Keratinocyte (primary cell): ENCODE measurements around the gene SLC25A12. TPM values are rescaled to one million over a fixed set of nuclear protein-coding genes. Genes with fewer than 3 reads are reported as not detected.

ENCODE experiments used
- DNase-seq: peaks from one replicate; pipeline ENCODE4 v3.0.0-alpha.2; 2011; ENCODE audit warnings: low read depth, missing footprints, low spot score
- FAIRE-seq: peaks from 2 replicates; lab custom pipeline; 2011; peaks lifted over from hg19 to GRCh38; lab: Jason Lieb, UNC
- H2AFZ ChIP-seq: 2 replicates; pipeline ENCODE4 v1.6.0; 2012; ENCODE audit warnings: low read length, control low read depth, inconsistent platforms; ENCODE audit not compliant: control insufficient read depth
- H3K27ac ChIP-seq: 2 replicates; pipeline ENCODE4 v1.5.1; 2011; ENCODE audit warnings: low read length; ENCODE audit not compliant: control insufficient read depth, insufficient read depth
- H3K27me3 ChIP-seq: 3 replicates; pipeline ENCODE4 v1.6.0; 2011; ENCODE audit warnings: low read length; ENCODE audit not compliant: control insufficient read depth, insufficient read depth; ENCODE audit errors: extremely low read depth
- H3K36me3 ChIP-seq, 2 experiments: 2 replicates in 1 of 2; 3 replicates in 1 of 2; pipeline ENCODE4 v1.5.1; 2011; ENCODE audit warnings: low read length in 2 of 2, mild to moderate bottlenecking in 1 of 2; ENCODE audit not compliant: control insufficient read depth in 2 of 2, insufficient read depth in 2 of 2; ENCODE audit errors: extremely low read depth in 1 of 2
- H3K4me1 ChIP-seq: 3 replicates; pipeline ENCODE4 v1.5.1; 2011; ENCODE audit warnings: low read length; ENCODE audit not compliant: control insufficient read depth, insufficient read depth; ENCODE audit errors: extremely low read depth
- H3K4me2 ChIP-seq: 3 replicates; pipeline ENCODE4 v1.6.0; 2011; ENCODE audit warnings: low read depth, low read length; ENCODE audit not compliant: control insufficient read depth, insufficient read depth; ENCODE audit errors: extremely low read depth
- H3K4me3 ChIP-seq, 3 experiments: fragments of 200-600 bp in 1 of 3; sonication (generic) in 1 of 3; 2 replicates in 2 of 3; 3 replicates in 1 of 3; pipeline ENCODE4 v1.5.1; 2011 to 2016; ENCODE audit warnings: low read length in 3 of 3, mild to moderate bottlenecking in 3 of 3, control low read depth in 2 of 3, inconsistent platforms in 1 of 3, low read depth in 1 of 3, mixed read lengths in 1 of 3, mixed run types in 1 of 3, moderate library complexity in 1 of 3; ENCODE audit not compliant: control insufficient read depth in 2 of 3, insufficient read depth in 2 of 3; ENCODE audit errors: extremely low read depth in 1 of 3
- H3K79me2 ChIP-seq: 2 replicates; pipeline ENCODE4 v1.6.0; 2012; ENCODE audit warnings: low read length; ENCODE audit not compliant: control insufficient read depth, insufficient read depth
- H3K9ac ChIP-seq: 3 replicates; pipeline ENCODE4 v1.6.0; 2011; ENCODE audit warnings: low read length; ENCODE audit not compliant: control insufficient read depth, insufficient read depth; ENCODE audit errors: extremely low read depth
- H3K9me1 ChIP-seq: 3 replicates; pipeline ENCODE4 v1.6.0; 2011; ENCODE audit warnings: low read length; ENCODE audit not compliant: control insufficient read depth, insufficient read depth; ENCODE audit errors: extremely low read depth
- H3K9me3 ChIP-seq: 2 replicates; pipeline ENCODE4 v1.5.1; 2012; ENCODE audit warnings: low read depth, low read length; ENCODE audit not compliant: control insufficient read depth
- H4K20me1 ChIP-seq: 3 replicates; pipeline ENCODE4 v1.6.0; 2011; ENCODE audit warnings: low read length; ENCODE audit not compliant: control insufficient read depth, insufficient read depth; ENCODE audit errors: extremely low read depth
- EZH2 ChIP-seq: IDR thresholded peaks from one replicate; pipeline ENCODE4 v1.6.1; 2012; ENCODE audit warnings: inconsistent platforms, mild to moderate bottlenecking, low read length, moderate library complexity
- dilution Hi-C: fragments of 300-500 bp; cut with MboI; formaldehyde crosslinking; loops from one replicate; pipeline ENCODE4 v1.7.0; 2020; ENCODE audit warnings: low sequenced_read_pairs; ENCODE audit not compliant: extremely low pct_ligation_motif_present
- polyA plus RNA-seq, 5 experiments: library from polyadenylated mRNA; depleted of rRNA in 3 of 5; stranded (reverse) in 3 of 5; stranded (forward) in 1 of 5; unstranded in 1 of 5; fragments of >200 nt; gene quantifications; 1 replicate in 1 of 5; 2 replicates in 3 of 5; 3 replicates in 1 of 5; pipeline versions ENCODE4 v1.2.1 to v1.2.3, GENCODE V29; 2011 to 2012; ENCODE audit warnings: missing spikeins in 2 of 5, low read depth in 1 of 5, low replicate concordance in 1 of 5
- TF ChIP-seq, protein P1 (sequence below), 3 experiments: IDR thresholded peaks in 1 of 3; conservative IDR thresholded peaks in 1 of 3; optimal IDR thresholded peaks in 1 of 3; 2 replicates in 2 of 3; 3 replicates in 1 of 3; pipeline versions ENCODE3 to v1.5.1; 2011; ENCODE audit warnings: low read length in 3 of 3, mild to moderate bottlenecking in 3 of 3, moderate library complexity in 2 of 3, control low read depth in 1 of 3, inconsistent platforms in 1 of 3; ENCODE audit not compliant: insufficient read depth in 2 of 3; ENCODE audit errors: extremely low read depth in 1 of 3

Gene SLC25A12
- polyA plus RNA-seq, 1 donor (not counting 4 experiments of a cell fraction or from before 2014, with no cell fraction given): 27.7 TPM

DNA sequence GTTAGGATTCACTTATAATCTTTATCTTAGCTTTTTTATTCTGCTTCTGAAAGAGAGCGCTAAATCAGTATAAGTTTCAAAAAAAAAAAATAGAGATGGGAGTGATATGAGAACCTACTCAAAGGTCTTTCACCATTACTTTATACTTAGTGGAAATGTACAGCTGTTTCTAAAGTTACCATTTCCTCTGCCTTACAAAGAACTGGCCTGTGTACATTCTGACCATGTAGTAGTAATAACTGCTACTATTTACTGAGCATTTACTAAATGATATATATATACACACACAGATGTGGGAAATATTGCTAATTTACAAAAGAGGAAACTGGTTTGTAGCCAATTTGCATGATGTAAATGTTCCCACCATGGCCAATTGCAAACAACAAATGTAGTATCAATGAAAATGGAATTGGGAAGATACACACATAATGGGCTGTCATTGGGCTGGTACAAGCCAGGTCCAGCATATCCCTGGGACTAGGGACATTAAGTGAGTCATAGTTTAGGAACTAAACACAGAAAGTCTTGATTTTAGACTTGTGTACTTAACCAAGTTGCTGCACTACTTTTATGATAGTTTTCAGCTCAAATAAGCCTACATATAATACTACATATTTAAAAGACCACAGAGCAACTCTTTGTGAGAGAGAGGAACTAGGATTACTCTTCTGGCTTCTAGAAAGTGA lies 139.6 kb downstream of the SLC25A12 start:
- Histone ChIP-seq H3K36me3 (peaks cover 8 to 15% of the 10 kb centered on the region in 2 experiments), H3K27ac (no peak overlapping the region)

DNA sequence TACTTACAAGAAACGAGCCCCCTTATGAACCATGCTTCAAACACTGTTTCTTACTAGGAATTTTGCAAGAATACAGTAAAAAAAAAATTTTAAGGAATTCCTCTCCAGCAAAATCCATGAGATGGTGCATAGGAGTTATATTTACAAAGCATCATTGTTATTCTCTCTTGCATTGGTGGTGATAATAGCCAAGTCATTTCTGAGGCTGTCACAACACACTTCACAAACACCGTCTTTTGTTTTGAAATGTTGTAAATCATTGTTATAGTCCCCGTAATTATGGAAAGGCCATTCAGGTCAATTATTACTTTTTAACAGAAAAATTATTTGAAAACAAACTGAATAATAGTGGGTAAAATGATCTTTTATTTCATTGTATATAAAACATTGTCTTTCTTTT lies 146.7 kb downstream of the SLC25A12 start:
- no peaks in the 10 kb centered on the region for H3K9me3 ChIP-seq
- no peaks in the 10 kb centered on the region for H3K27me3 ChIP-seq
- no peaks in the 10 kb centered on the region for H3K9me1 ChIP-seq
- H4K20me1 ChIP-seq: no peaks in the 10 kb centered on the region
- DNase-seq (no peak), FAIRE-seq (no peak)
- H3K27ac ChIP-seq: no peak overlapping the region
- H2AFZ ChIP-seq: no peak overlapping the region
- no peaks in the 10 kb centered on the region for H3K79me2 ChIP-seq
- no peak overlapping the region for H3K4me3 ChIP-seq
- no peak overlapping the region for H3K4me2 ChIP-seq
- TF ChIP-seq, protein P1, sequence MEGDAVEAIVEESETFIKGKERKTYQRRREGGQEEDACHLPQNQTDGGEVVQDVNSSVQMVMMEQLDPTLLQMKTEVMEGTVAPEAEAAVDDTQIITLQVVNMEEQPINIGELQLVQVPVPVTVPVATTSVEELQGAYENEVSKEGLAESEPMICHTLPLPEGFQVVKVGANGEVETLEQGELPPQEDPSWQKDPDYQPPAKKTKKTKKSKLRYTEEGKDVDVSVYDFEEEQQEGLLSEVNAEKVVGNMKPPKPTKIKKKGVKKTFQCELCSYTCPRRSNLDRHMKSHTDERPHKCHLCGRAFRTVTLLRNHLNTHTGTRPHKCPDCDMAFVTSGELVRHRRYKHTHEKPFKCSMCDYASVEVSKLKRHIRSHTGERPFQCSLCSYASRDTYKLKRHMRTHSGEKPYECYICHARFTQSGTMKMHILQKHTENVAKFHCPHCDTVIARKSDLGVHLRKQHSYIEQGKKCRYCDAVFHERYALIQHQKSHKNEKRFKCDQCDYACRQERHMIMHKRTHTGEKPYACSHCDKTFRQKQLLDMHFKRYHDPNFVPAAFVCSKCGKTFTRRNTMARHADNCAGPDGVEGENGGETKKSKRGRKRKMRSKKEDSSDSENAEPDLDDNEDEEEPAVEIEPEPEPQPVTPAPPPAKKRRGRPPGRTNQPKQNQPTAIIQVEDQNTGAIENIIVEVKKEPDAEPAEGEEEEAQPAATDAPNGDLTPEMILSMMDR (optimal IDR thresholded peaks at IDR 0.05 in 1 of 3, IDR thresholded peaks at IDR 0.05 in 1 of 3, conservative IDR thresholded peaks at IDR 0.05 in 1 of 3; ENCODE audit: extremely low read depth in 1 of 3, insufficient read depth in 2 of 3, low read length in 3 of 3): no peak
- TF ChIP-seq EZH2: no peak
- dilution Hi-C loops: no loop called here
- H3K4me1 ChIP-seq: no peaks in the 10 kb centered on the region
- no peak overlapping the region for H3K9ac ChIP-seq
- peaks cover 20 to 28% of the 10 kb centered on the region in 2 experiments for H3K36me3 ChIP-seq

More for the DNA sequence above, 139.6 kb downstream of the SLC25A12 start:
- no peak for FAIRE-seq
- no peak for DNase-seq
- Histone ChIP-seq H4K20me1 (no peaks in the 10 kb centered on the region), H3K4me1 (no peaks in the 10 kb centered on the region), H3K9me1 (no peaks in the 10 kb centered on the region), H3K9me3 (no peaks in the 10 kb centered on the region), H3K9ac (no peak overlapping the region), H2AFZ (no peak overlapping the region), H3K27me3 (no peaks in the 10 kb centered on the region), H3K4me2 (no peak overlapping the region), H3K79me2 (no peaks in the 10 kb centered on the region), H3K4me3 (no peak overlapping the region)
- TF ChIP-seq, protein P1 (optimal IDR thresholded peaks at IDR 0.05 in 1 of 3, IDR thresholded peaks at IDR 0.05 in 1 of 3, conservative IDR thresholded peaks at IDR 0.05 in 1 of 3; ENCODE audit: extremely low read depth in 1 of 3, insufficient read depth in 2 of 3, low read length in 3 of 3): no peak
- TF ChIP-seq EZH2: no peak
- dilution Hi-C loops: no loop called here
